Spleen (tissue), 11 donors: Measurements from ENCODE around the gene MOB3B. TPM values are rescaled to one million over a fixed set of nuclear protein-coding genes. Genes with fewer than 3 reads are reported as not detected.

Experiments used
- DNase-seq: peaks from one replicate; pipeline ENCODE4 v3.0.0-alpha.2; 2020
- H3K27ac ChIP-seq, 8 donors: fragments of 200-600 bp; sonication (generic) in 7 of 8; 1 replicate in 4 of 8; 2 replicates in 4 of 8; pipeline versions ENCODE4 v1.5.0 to v1.8.0; 2016 to 2021; ENCODE audit warnings: inconsistent platforms in 4 of 8, mild to moderate bottlenecking in 4 of 8, moderate library complexity in 1 of 8
- H3K27me3 ChIP-seq, 7 donors: fragments of 200-600 bp; sonication (generic) in 6 of 7; replicated peaks in 1 of 7; 1 replicate in 4 of 7; 2 replicates in 3 of 7; pipeline versions ENCODE4 v1.5.0 to v1.8.0; 2016 to 2021; ENCODE audit warnings: inconsistent platforms in 3 of 7, mild to moderate bottlenecking in 1 of 7
- H3K36me3 ChIP-seq, 6 donors: fragments of 200-600 bp; sonication (generic) in 5 of 6; 1 replicate in 4 of 6; 2 replicates in 2 of 6; pipeline versions ENCODE4 v1.5.0 to v1.8.0; 2016 to 2021; ENCODE audit warnings: inconsistent platforms in 2 of 6
- H3K4me1 ChIP-seq, 6 donors: fragments of 200-600 bp; sonication (generic) in 5 of 6; 1 replicate in 3 of 6; 2 replicates in 3 of 6; pipeline versions ENCODE4 v1.5.0 to v1.8.0; 2016 to 2021; ENCODE audit warnings: inconsistent platforms in 3 of 6
- H3K4me3 ChIP-seq, 8 donors: fragments of 200-600 bp; sonication (generic) in 7 of 8; 1 replicate in 4 of 8; 2 replicates in 4 of 8; pipeline versions ENCODE4 v1.5.0 to v1.8.0; 2016 to 2021; ENCODE audit warnings: inconsistent platforms in 4 of 8, mild to moderate bottlenecking in 4 of 8, moderate library complexity in 2 of 8
- H3K9me3 ChIP-seq, 8 donors: fragments of 200-600 bp; sonication (generic) in 7 of 8; 1 replicate in 4 of 8; 2 replicates in 4 of 8; pipeline versions ENCODE4 v1.5.0 to v1.8.0; 2016 to 2021; ENCODE audit warnings: inconsistent platforms in 4 of 8
- CTCF ChIP-seq, 11 experiments: fragments of 200-600 bp in 7 of 11; fragments of 450-650 bp in 4 of 11; sonication (generic) in 4 of 11; IDR thresholded peaks in 8 of 11; conservative IDR thresholded peaks in 3 of 11; 1 replicate in 7 of 11; 2 replicates in 4 of 11; pipeline versions ENCODE4 v1.4.0 to v1.8.0; 2016 to 2021; ENCODE audit warnings: antibody characterized with exemption in 11 of 11, inconsistent platforms in 4 of 11, mild to moderate bottlenecking in 1 of 11
- POLR2A ChIP-seq, 3 donors: fragments of 450-650 bp; IDR thresholded peaks; one replicate each; pipeline ENCODE4 v1.5.1; 2017; ENCODE audit warnings: antibody characterized with exemption in 3 of 3, mild to moderate bottlenecking in 1 of 3
- POLR2AphosphoS5 ChIP-seq, 3 donors: sonication (generic); formaldehyde crosslinking; IDR thresholded peaks; one replicate each; pipeline ENCODE4 v1.5.1; 2017; ENCODE audit warnings: antibody characterized with exemption in 3 of 3
- WGBS, 5 donors: extraction: QIAGEN DNeasy Blood & Tissue Kit in 3 of 5; methylation state at CpG; one replicate each; pipeline versions ENCODE4 v1.1.5 to v1.1.7; 2013 to 2018; 5-methylcytosine and 5-hydroxymethylcytosine counted together
- intact Hi-C: fragments of 100-400 bp; cut with DNase I; formaldehyde crosslinking; loops from one replicate; pipeline ENCODE4 v1.15.0; 2023; ENCODE audit warnings: low total_unique reads
- polyA plus RNA-seq, 3 donors: library from polyadenylated mRNA; stranded (reverse); fragments of 200-250 nt; gene quantifications; one replicate each; pipeline ENCODE4 v1.2.1, GENCODE V29; 2013
- total RNA-seq, 7 donors: library from RNA; depleted of rRNA in 3 of 7; stranded (reverse); fragments of >200 nt in 3 of 7; fragmentation: NEBNext Ultra II Directional in 4 of 7; extraction: Animal tissue kit (Norgen Biotek cat#: 25700) in 4 of 7; gene quantifications; one replicate each; pipeline versions ENCODE4 v1.1.0 to v1.2.1, GENCODE V29; 2016 to 2021
- donor health status: healthy with polysubstance abuse.
- donor health status: DM: no; HTN: no; CAD: no; lungs with moderate emphysema.
- donor health status: DM: no; HTN: no; CAD: no.
- donor health status: Bipolar disorder and iron deficiency.
- donor health status: healthy.
- donor health status: DM: no; HTN: no; CAD: no.
- donor health status: DM: yes; HTN: yes; CAD: no.

MOB3B gene
- total and polyA plus RNA-seq, 10 donors, result 9.4 to 27.7 (median 19.9) TPM

DNA sequence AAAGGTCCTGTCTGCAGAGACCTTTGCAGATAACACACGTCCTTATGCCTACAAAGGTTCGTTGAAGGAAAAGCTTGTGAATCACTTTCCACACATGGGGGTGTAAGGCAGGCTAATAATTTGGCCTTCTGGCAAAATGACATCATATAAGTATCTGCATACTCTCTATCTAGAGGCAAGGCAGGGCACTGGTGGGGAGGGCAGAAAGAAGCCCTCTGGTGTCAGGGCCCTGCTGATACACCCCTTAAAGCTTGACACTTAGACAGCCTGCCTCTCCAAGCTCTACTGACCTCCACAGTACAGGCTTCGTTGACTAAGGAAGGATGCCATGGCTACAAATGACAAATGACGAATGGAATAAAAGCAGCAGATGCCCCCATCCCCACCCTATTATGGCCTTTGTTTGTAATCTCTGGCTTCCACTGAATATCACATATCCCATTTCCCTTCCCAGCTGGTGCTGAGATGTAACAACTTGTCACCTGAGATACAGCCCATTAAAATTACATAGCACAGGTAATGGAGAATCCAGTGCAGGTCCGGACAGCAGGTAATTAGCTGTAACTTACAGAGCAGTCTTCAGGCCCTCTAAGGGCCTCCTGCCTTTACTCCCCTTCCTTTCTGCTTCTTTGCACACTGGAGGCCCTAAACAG lies 82.5 kb downstream of the MOB3B start:
- H3K27me3 ChIP-seq, result no peaks in the 10 kb centered on the region
- no peak overlapping the region for H3K4me3 ChIP-seq
- H3K27ac ChIP-seq, result no peak overlapping the region
- peaks cover 5 to 36% (median 22%) of the 10 kb centered on the region in 6 donors for H3K4me1 ChIP-seq
- H3K36me3 ChIP-seq, result peaks cover 0 to 17% (median 0%) of the 10 kb centered on the region in 6 donors
- intact Hi-C loops, result no loop called here
- DNase-seq, result no peak
- H3K9me3 ChIP-seq, result peaks cover 0 to 10% (median 0%) of the 10 kb centered on the region in 8 donors
- TF ChIP-seq POLR2A (IDR thresholded peaks at IDR 0.05) (no peak), POLR2AphosphoS5 (IDR thresholded peaks at IDR 0.05) (no peak), CTCF (IDR thresholded peaks at IDR 0.05 in 8 of 11, conservative IDR thresholded peaks at IDR 0.05 in 3 of 11) (no peak)
- WGBS, 5 donors, result 57 to 71% (median 66%) methylated on average over 5 of the region's 5 CpGs

GRCh38 chr9:27445688-27446087 lies 83.9 kb downstream of the MOB3B start:
- 87 to 94% (median 91%) methylated on average over 6 of the region's 6 CpGs for WGBS, 5 donors
- Histone ChIP-seq H3K27ac (no peak overlapping the region), H3K9me3 (peaks cover 0 to 10% (median 0%) of the 10 kb centered on the region in 8 donors), H3K36me3 (peaks cover 0 to 17% (median 0%) of the 10 kb centered on the region in 6 donors), H3K4me1 (peaks cover 5 to 36% (median 18%) of the 10 kb centered on the region in 6 donors), H3K27me3 (no peaks in the 10 kb centered on the region), H3K4me3 (no peak overlapping the region)
- TF ChIP-seq CTCF (IDR thresholded peaks at IDR 0.05 in 8 of 11, conservative IDR thresholded peaks at IDR 0.05 in 3 of 11) (no peak), POLR2AphosphoS5 (IDR thresholded peaks at IDR 0.05) (no peak), POLR2A (IDR thresholded peaks at IDR 0.05) (no peak)
- no peak for DNase-seq
- intact Hi-C loops, result no loop called here

- H3K4me1 ChIP-seq, result peaks cover 2 to 36% (median 15%) of the 10 kb centered on the region in 6 donors
- no peak overlapping the region for H3K4me3 ChIP-seq
- no peak for DNase-seq
- peaks cover 0 to 10% (median 0%) of the 10 kb centered on the region in 8 donors for H3K9me3 ChIP-seq
- peaks cover 0 to 17% (median 0%) of the 10 kb centered on the region in 6 donors for H3K36me3 ChIP-seq
- 93 to 94% (median 94%) methylated on average over 5 of the region's 5 CpGs for WGBS, 5 donors
- no peak for TF ChIP-seq POLR2A (IDR thresholded peaks at IDR 0.05)
- no peak for TF ChIP-seq POLR2AphosphoS5 (IDR thresholded peaks at IDR 0.05)
- TF ChIP-seq CTCF (IDR thresholded peaks at IDR 0.05 in 8 of 11, conservative IDR thresholded peaks at IDR 0.05 in 3 of 11), result no peak
- no peak overlapping the region for H3K27ac ChIP-seq
- intact Hi-C loops, result no loop called here
- no peaks in the 10 kb centered on the region for H3K27me3 ChIP-seq
Observed at GRCh38 chr9:27445057-27445595, 84.5 kb downstream of the MOB3B start.

GRCh38 chr9:27442464-27442863 lies 87.2 kb downstream of the MOB3B start:
- Histone ChIP-seq H3K4me3 (no peak overlapping the region), H3K9me3 (no peaks in the 10 kb centered on the region), H3K27me3 (no peaks in the 10 kb centered on the region), H3K27ac (peak overlapping the region in 6 of 8 donors; percentile 38 to 69 (median 41)), H3K4me1 (peaks cover 5 to 56% (median 27%) of the 10 kb centered on the region in 6 donors), H3K36me3 (peaks cover 0 to 6% (median 0%) of the 10 kb centered on the region in 6 donors)
- no peak for DNase-seq
- intact Hi-C loops, result no loop called here
- WGBS, 5 donors, result 70 to 83% (median 72%) methylated on average over 4 of the region's 4 CpGs
- peak in 2 of 3 donors; percentile 5 to 15 for TF ChIP-seq POLR2AphosphoS5 (IDR thresholded peaks at IDR 0.05)
- no peak for TF ChIP-seq CTCF (IDR thresholded peaks at IDR 0.05 in 8 of 11, conservative IDR thresholded peaks at IDR 0.05 in 3 of 11)
